ENCODE results near the gene GLIPR1L2. TPM values are rescaled to one million over a fixed set of nuclear protein-coding genes. Genes with fewer than 3 reads are reported as not detected.
"Not testable (repeated sequence)": the region's sequence is repeated elsewhere in the genome, so short reads cannot be mapped to it uniquely, and the experiment has no call there.

GLIPR1L2 gene
- not detected for total RNA-seq (ENCODE audit: unreplicated experiment)
- long read RNA-seq, result 0 reads

- no peaks in the 10 kb centered on the region for H3K36me3 Mint-ChIP-seq (ENCODE audit: unreplicated experiment)
- TF ChIP-seq CTCF (IDR thresholded peaks at IDR 0.05; ENCODE audit: partially characterized antibody, unreplicated experiment), result peak; percentile 85
- H3K4me1 Mint-ChIP-seq (ENCODE audit: low read depth, unreplicated experiment), result peaks cover 9% of the 10 kb centered on the region
- DNase-seq, result peak; percentile 97
- H3K27ac Mint-ChIP-seq (ENCODE audit: unreplicated experiment), result peak within 1 kb of the TSS; percentile 98
- peaks cover 2% of the 10 kb centered on the region for H3K9me3 Mint-ChIP-seq (ENCODE audit: unreplicated experiment)
- H3K4me3 Mint-ChIP-seq (ENCODE audit: unreplicated experiment), result peak within 1 kb of the TSS; percentile 97
- H3K27me3 Mint-ChIP-seq (ENCODE audit: unreplicated experiment), result no peaks in the 10 kb centered on the region
Measured at GRCh38 chr12:75390899-75391538, at the start of gene GLIPR1L2. TSS of gene GLIPR1L2 (plus strand) at chr12:75391089. CDS start at chr12:75391117, 28 bp downstream.

DNA sequence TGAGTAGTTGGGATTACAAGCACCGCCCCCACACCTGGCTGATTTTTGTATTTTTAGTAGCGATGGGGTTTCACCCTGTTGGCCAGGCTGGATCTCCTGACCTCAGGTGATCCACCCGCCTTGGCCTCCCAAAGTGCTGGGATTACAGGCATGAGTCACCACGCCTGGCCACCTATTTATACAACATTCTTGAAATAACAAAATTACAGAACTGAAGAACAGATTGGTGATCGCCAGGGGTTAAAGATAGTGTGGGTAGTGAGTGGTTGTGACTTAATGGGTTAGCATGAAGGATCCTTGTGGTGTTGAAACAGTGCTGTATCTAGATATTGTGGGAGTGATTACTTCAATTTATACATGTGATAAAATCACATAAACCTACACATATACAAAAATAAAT, 49.0 kb upstream of the GLIPR1L2 start:
- no peaks in the 10 kb centered on the region for H3K27me3 Mint-ChIP-seq (ENCODE audit: unreplicated experiment)
- no peak for TF ChIP-seq CTCF (IDR thresholded peaks at IDR 0.05; ENCODE audit: partially characterized antibody, unreplicated experiment)
- H3K27ac Mint-ChIP-seq (ENCODE audit: unreplicated experiment), result no peak overlapping the region
- H3K4me3 Mint-ChIP-seq (ENCODE audit: unreplicated experiment), result no peak overlapping the region
- no peaks in the 10 kb centered on the region for H3K36me3 Mint-ChIP-seq (ENCODE audit: unreplicated experiment)
- DNase-seq, result no peak
- no peaks in the 10 kb centered on the region for H3K4me1 Mint-ChIP-seq (ENCODE audit: low read depth, unreplicated experiment)
- H3K9me3 Mint-ChIP-seq (ENCODE audit: unreplicated experiment), result no peaks in the 10 kb centered on the region

GRCh38 chr12:75345531-75345930, 45.4 kb upstream of the GLIPR1L2 start:
- TF ChIP-seq CTCF (IDR thresholded peaks at IDR 0.05; ENCODE audit: partially characterized antibody, unreplicated experiment), result no peak
- Mint-ChIP-seq H3K9me3 (ENCODE audit: unreplicated experiment) (no peaks in the 10 kb centered on the region), H3K27me3 (ENCODE audit: unreplicated experiment) (no peaks in the 10 kb centered on the region), H3K4me1 (ENCODE audit: low read depth, unreplicated experiment) (no peaks in the 10 kb centered on the region), H3K4me3 (ENCODE audit: unreplicated experiment) (no peak overlapping the region), H3K36me3 (ENCODE audit: unreplicated experiment) (no peaks in the 10 kb centered on the region), H3K27ac (ENCODE audit: unreplicated experiment) (no peak overlapping the region)
- no peak for DNase-seq

DNA sequence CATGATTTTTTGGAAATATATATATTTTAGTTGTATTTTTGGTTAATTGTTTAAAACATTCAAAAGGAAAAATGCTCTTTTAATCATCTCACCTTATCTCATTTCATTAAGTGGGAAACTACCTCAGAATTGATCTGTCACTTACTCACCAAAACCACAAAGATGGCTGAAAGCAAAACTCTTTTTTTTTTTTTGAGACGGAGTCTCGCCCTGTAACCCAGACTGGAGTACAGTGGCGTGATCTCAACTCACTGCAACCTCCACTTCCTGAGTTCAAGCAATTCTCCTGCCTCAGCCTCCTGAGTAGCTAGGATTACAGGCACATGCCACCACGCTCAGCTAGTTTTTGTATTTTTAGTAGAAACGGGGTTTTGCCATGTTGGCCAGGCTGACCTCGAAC, 44.7 kb upstream of the GLIPR1L2 start:
- not testable (repeated sequence) for H3K4me1 Mint-ChIP-seq (ENCODE audit: low read depth, unreplicated experiment); DNase-seq; H3K36me3 Mint-ChIP-seq (ENCODE audit: unreplicated experiment); H3K4me3 Mint-ChIP-seq (ENCODE audit: unreplicated experiment); H3K9me3 Mint-ChIP-seq (ENCODE audit: unreplicated experiment); H3K27ac Mint-ChIP-seq (ENCODE audit: unreplicated experiment); H3K27me3 Mint-ChIP-seq (ENCODE audit: unreplicated experiment)

DNA sequence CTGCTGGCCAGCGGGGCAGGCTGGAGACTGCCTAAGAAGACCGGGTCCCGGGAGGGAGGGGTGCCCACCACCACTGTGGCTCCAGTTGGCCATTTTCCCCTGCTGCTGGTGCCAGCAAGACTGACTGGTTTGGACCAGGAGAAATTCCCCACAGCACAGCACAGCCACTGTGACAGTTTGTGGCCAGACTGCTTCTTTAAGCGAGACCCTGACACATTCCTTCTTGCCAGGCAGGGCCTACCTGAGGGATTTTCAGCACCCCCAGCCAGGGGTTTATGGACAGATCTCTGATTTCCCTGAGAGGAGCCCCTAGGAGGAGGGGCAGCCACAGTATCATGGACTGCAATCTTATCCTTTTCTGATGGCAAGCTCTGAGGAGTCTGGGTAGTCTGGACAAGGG, 40.9 kb upstream of the GLIPR1L2 start:
- H3K9me3 Mint-ChIP-seq (ENCODE audit: unreplicated experiment), result peaks cover 6% of the 10 kb centered on the region
- no peaks in the 10 kb centered on the region for H3K4me1 Mint-ChIP-seq (ENCODE audit: low read depth, unreplicated experiment)
- TF ChIP-seq CTCF (IDR thresholded peaks at IDR 0.05; ENCODE audit: partially characterized antibody, unreplicated experiment), result no peak
- H3K27me3 Mint-ChIP-seq (ENCODE audit: unreplicated experiment), result no peaks in the 10 kb centered on the region
- no peak overlapping the region for H3K4me3 Mint-ChIP-seq (ENCODE audit: unreplicated experiment)
- H3K27ac Mint-ChIP-seq (ENCODE audit: unreplicated experiment), result no peak overlapping the region
- DNase-seq, result no peak
- peaks cover 2% of the 10 kb centered on the region for H3K36me3 Mint-ChIP-seq (ENCODE audit: unreplicated experiment)
